HEK293 (cell line): ENCODE results near the gene PDE4B.

Experiments
- CTCF ChIA-PET: fragments of 350-600 bp; formaldehyde crosslinking; extraction: SDS; loops from one replicate; lab custom pipeline; 2021; ENCODE audit warnings: antibody characterized with exemption; lab: Yijun Ruan, JAX
- POLR2A ChIA-PET: fragments of 300-600 bp; formaldehyde crosslinking; extraction: SDS; loops from one replicate; lab custom pipeline; 2020; ENCODE audit warnings: antibody characterized with exemption, inconsistent platforms; lab: Yijun Ruan, JAX
- H3K27ac ChIP-seq: fragments of 200-500 bp; sonication (Bioruptor generic); 2 replicates; pipeline ENCODE4 v1.5.1; 2014; ENCODE audit warnings: low read depth, low read length, control low read depth, inconsistent platforms; ENCODE audit errors: extremely low read depth
- H3K36me3 ChIP-seq, 2 experiments: fragments of 200-500 bp in 1 of 2; sonication (Bioruptor generic) in 1 of 2; 1 replicate in 1 of 2; 2 replicates in 1 of 2; pipeline ENCODE4 v1.5.1; 2014 to 2017; ENCODE audit warnings: inconsistent platforms in 2 of 2, low read length in 2 of 2; ENCODE audit not compliant: control insufficient read depth in 2 of 2, insufficient read depth in 1 of 2
- H3K4me1 ChIP-seq: fragments of 200-500 bp; sonication (Bioruptor generic); 2 replicates; pipeline ENCODE4 v1.5.1; 2014; ENCODE audit warnings: mild to moderate bottlenecking, low read length, inconsistent platforms; ENCODE audit not compliant: control insufficient read depth, insufficient read depth
- H3K4me3 ChIP-seq: 2 replicates; pipeline ENCODE4 v1.5.1; 2011; ENCODE audit warnings: low read depth, mild to moderate bottlenecking, control low read depth, low read length, moderate library complexity
- H3K9me3 ChIP-seq: fragments of 200-500 bp; sonication (Bioruptor generic); 2 replicates; pipeline ENCODE4 v1.5.1; 2014; ENCODE audit warnings: low read depth, low read length, inconsistent platforms; ENCODE audit not compliant: control insufficient read depth, insufficient read depth
- GFI1B ChIP-seq: fragments of 450-650 bp; formaldehyde crosslinking; IDR thresholded peaks from 2 replicates; pipeline ENCODE4 v1.5.1; 2016; ENCODE audit warnings: missing biosample characterization, missing genetic modification characterization
- HOXA7 ChIP-seq: sonication (generic); formaldehyde crosslinking; IDR thresholded peaks from 2 replicates; pipeline ENCODE4 v1.8.1; 2022; ENCODE audit warnings: missing genetic modification reagents, borderline replicate concordance
- HOXC10 ChIP-seq: sonication (generic); formaldehyde crosslinking; IDR thresholded peaks from 2 replicates; pipeline ENCODE4 v1.8.1; 2023; ENCODE audit warnings: mild to moderate bottlenecking, missing genetic modification reagents
- KLF10 ChIP-seq: fragments of 450-650 bp; IDR thresholded peaks from 2 replicates; pipeline ENCODE4 v1.5.1; 2018; ENCODE audit warnings: missing biosample characterization, mild to moderate bottlenecking, missing genetic modification characterization
- ZFP3 ChIP-seq: fragments of 450-650 bp; formaldehyde crosslinking; IDR thresholded peaks from 2 replicates; pipeline ENCODE4 v1.5.1; 2016; ENCODE audit warnings: low read depth, missing biosample characterization, missing genetic modification characterization
- ZNF138 ChIP-seq: fragments of 450-650 bp; formaldehyde crosslinking; IDR thresholded peaks from 2 replicates; pipeline ENCODE4 v1.5.1; 2016; ENCODE audit warnings: missing biosample characterization, missing genetic modification characterization, borderline replicate concordance
- ZNF184 ChIP-seq: fragments of 450-650 bp; IDR thresholded peaks from 2 replicates; pipeline ENCODE4 v1.5.1; 2018; ENCODE audit warnings: missing biosample characterization, mild to moderate bottlenecking, missing genetic modification characterization
- ZNF19 ChIP-seq: fragments of 450-650 bp; formaldehyde crosslinking; IDR thresholded peaks from 2 replicates; pipeline ENCODE4; 2016; ENCODE audit warnings: missing biosample characterization, missing genetic modification characterization, low read depth
- ZNF214 ChIP-seq: fragments of 450-650 bp; formaldehyde crosslinking; IDR thresholded peaks from 2 replicates; pipeline ENCODE4 v1.5.1; 2017; ENCODE audit warnings: missing biosample characterization, mild to moderate bottlenecking, missing genetic modification characterization, borderline replicate concordance
- ZNF423 ChIP-seq: fragments of 450-650 bp; formaldehyde crosslinking; IDR thresholded peaks from 2 replicates; pipeline ENCODE4 v1.5.1; 2016; ENCODE audit warnings: missing biosample characterization, missing genetic modification characterization
- ZNF473 ChIP-seq: fragments of 450-650 bp; formaldehyde crosslinking; IDR thresholded peaks from 2 replicates; pipeline ENCODE4 v1.5.1; 2017; ENCODE audit warnings: missing biosample characterization, missing genetic modification characterization
- ZNF521 ChIP-seq: fragments of 450-650 bp; formaldehyde crosslinking; IDR thresholded peaks from 2 replicates; pipeline ENCODE4 v1.5.1; 2017; ENCODE audit warnings: missing biosample characterization, mild to moderate bottlenecking, missing genetic modification characterization
- ZNF548 ChIP-seq: fragments of 450-650 bp; formaldehyde crosslinking; IDR thresholded peaks from 2 replicates; pipeline ENCODE4 v1.5.1; 2016; ENCODE audit warnings: missing biosample characterization, missing genetic modification characterization
- ZNF610 ChIP-seq: fragments of 450-650 bp; formaldehyde crosslinking; IDR thresholded peaks from 2 replicates; pipeline ENCODE4 v1.5.1; 2016; ENCODE audit warnings: missing biosample characterization, missing genetic modification characterization, borderline replicate concordance
- ZNF626 ChIP-seq: fragments of 450-650 bp; sonication (Bioruptor Pico); formaldehyde crosslinking; IDR thresholded peaks from 2 replicates; pipeline ENCODE4 v1.5.1; 2018; ENCODE audit warnings: missing biosample characterization, missing genetic modification characterization, inconsistent platforms
- ZNF654 ChIP-seq: fragments of 450-650 bp; formaldehyde crosslinking; IDR thresholded peaks from 2 replicates; pipeline ENCODE4 v1.5.1; 2016; ENCODE audit warnings: low read depth, missing biosample characterization, missing genetic modification characterization
- ZNF658 ChIP-seq: fragments of 450-650 bp; formaldehyde crosslinking; IDR thresholded peaks from 2 replicates; pipeline ENCODE4; 2016; ENCODE audit warnings: missing biosample characterization, missing genetic modification characterization
- ZNF670 ChIP-seq: fragments of 450-650 bp; formaldehyde crosslinking; IDR thresholded peaks from 2 replicates; pipeline ENCODE4 v1.5.1; 2016; ENCODE audit warnings: missing biosample characterization, missing genetic modification characterization, low read depth
- ZNF777 ChIP-seq: fragments of 450-650 bp; formaldehyde crosslinking; IDR thresholded peaks from 2 replicates; pipeline ENCODE4 v1.5.1; 2017; ENCODE audit warnings: missing biosample characterization, missing genetic modification characterization, borderline replicate concordance
- ZNF785 ChIP-seq: fragments of 450-650 bp; formaldehyde crosslinking; IDR thresholded peaks from 2 replicates; pipeline ENCODE4 v1.5.1; 2016; ENCODE audit warnings: missing biosample characterization, missing genetic modification characterization
- ZNF791 ChIP-seq: fragments of 450-650 bp; formaldehyde crosslinking; IDR thresholded peaks from 2 replicates; pipeline ENCODE4 v1.5.1; 2016; ENCODE audit warnings: missing biosample characterization, missing genetic modification characterization
- TF ChIP-seq, protein P1 (sequence below): fragments of 450-650 bp; formaldehyde crosslinking; IDR thresholded peaks from 2 replicates; pipeline ENCODE4 v1.5.1; 2017; ENCODE audit warnings: missing biosample characterization, missing genetic modification characterization
- TF ChIP-seq, protein P2 (sequence below): fragments of 450-650 bp; formaldehyde crosslinking; IDR thresholded peaks from 2 replicates; pipeline ENCODE4 v1.5.1; 2016; ENCODE audit warnings: missing biosample characterization, missing genetic modification characterization
- TF ChIP-seq, protein P3 (sequence below): fragments of 450-650 bp; formaldehyde crosslinking; IDR thresholded peaks from 2 replicates; pipeline ENCODE4 v1.5.1; 2016; ENCODE audit warnings: missing biosample characterization, missing genetic modification characterization, borderline replicate concordance

The PDE4B gene

DNA sequence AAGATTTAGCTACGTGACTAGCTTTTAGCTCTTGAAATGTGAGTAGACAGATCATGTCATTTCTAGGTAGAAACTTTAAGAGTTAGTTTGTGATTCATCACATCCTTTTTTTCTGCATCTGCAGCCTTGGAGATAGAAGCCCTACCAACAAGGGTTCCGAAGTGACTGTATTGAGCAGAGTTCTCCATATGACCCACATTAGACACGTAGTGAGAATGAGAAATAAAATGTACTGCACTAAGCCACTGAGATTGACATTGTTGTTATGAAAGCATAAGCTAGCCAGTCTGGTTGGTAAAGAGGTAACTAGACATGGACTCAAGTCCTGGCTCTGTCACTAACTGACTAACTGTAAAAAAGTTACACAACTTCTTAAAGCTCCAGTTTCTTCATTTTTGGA, 296.1 kb downstream of the PDE4B start (continued):
- no peak for TF ChIP-seq ZNF785 (tag by site-specific recombination)
- TF ChIP-seq, all 188 proteins: peak for 0

DNA sequence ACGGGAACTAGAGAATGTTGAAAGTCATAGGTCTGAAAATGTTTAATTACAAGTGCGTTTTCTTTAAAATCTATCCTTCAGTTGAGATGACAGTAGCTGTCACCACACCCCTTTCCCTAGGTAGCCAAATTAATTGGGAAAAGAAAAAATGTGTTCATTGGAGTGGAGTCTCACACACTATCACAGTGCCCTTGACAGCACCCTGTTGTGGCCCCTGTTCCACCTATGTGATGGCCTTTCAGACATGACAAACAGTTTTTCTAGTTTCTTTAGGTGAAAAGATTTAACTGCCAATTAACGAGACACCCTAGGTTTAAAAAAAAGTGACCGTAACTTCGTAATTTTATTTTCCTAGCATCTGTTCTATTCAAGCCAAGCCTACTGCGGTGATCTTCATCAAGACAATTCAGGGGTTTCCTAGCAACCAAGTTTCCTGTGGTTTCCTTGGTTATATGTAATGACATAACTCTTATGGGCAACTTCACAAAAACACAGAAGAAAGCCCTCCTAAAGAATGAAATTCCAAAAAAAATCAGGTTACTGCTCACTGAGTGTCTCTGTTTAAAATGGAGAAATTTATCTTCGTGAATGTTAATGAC, 298.3 kb downstream of the PDE4B start:
- Histone ChIP-seq H3K27ac (no peak overlapping the region), H3K4me1 (no peaks in the 10 kb centered on the region), H3K4me3 (no peak overlapping the region), H3K36me3 (no peaks in the 10 kb centered on the region), H3K9me3 (no peaks in the 10 kb centered on the region)
- ChIA-PET CTCF (interaction anchor here (0.7 kb wide), 1 partner anchor 1927 kb away, joined by 3 read pairs; no protein-coding TSS in a partner anchor), POLR2A (no interaction called here)
- no peak for TF ChIP-seq ZNF473 (tag by site-specific recombination)
- TF ChIP-seq ZNF791 (tag by site-specific recombination) = no peak
- TF ChIP-seq ZNF626 = no peak
- TF ChIP-seq, protein P1, sequence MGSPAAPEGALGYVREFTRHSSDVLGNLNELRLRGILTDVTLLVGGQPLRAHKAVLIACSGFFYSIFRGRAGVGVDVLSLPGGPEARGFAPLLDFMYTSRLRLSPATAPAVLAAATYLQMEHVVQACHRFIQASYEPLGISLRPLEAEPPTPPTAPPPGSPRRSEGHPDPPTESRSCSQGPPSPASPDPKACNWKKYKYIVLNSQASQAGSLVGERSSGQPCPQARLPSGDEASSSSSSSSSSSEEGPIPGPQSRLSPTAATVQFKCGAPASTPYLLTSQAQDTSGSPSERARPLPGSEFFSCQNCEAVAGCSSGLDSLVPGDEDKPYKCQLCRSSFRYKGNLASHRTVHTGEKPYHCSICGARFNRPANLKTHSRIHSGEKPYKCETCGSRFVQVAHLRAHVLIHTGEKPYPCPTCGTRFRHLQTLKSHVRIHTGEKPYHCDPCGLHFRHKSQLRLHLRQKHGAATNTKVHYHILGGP (tag by site-specific recombination) = no peak
- no peak for TF ChIP-seq ZNF214 (tag by site-specific recombination)
- TF ChIP-seq, protein P2, sequence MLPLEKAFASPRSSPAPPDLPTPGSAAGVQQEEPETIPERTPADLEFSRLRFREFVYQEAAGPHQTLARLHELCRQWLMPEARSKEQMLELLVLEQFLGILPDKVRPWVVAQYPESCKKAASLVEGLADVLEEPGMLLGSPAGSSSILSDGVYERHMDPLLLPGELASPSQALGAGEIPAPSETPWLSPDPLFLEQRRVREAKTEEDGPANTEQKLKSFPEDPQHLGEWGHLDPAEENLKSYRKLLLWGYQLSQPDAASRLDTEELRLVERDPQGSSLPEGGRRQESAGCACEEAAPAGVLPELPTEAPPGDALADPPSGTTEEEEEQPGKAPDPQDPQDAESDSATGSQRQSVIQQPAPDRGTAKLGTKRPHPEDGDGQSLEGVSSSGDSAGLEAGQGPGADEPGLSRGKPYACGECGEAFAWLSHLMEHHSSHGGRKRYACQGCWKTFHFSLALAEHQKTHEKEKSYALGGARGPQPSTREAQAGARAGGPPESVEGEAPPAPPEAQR (tag by site-specific recombination) = no peak
- TF ChIP-seq ZNF777 (tag by site-specific recombination) = no peak
- TF ChIP-seq ZNF658 = no peak
- TF ChIP-seq ZNF610 (tag by site-specific recombination) = no peak
- TF ChIP-seq HOXA7 (CRISPR knock-in tag) = no peak
- no peak for TF ChIP-seq GFI1B (tag by site-specific recombination)
- no peak for TF ChIP-seq ZNF423 (tag by site-specific recombination)
- TF ChIP-seq HOXC10 = no peak
- no peak for TF ChIP-seq ZNF19 (tag by site-specific recombination)

DNA sequence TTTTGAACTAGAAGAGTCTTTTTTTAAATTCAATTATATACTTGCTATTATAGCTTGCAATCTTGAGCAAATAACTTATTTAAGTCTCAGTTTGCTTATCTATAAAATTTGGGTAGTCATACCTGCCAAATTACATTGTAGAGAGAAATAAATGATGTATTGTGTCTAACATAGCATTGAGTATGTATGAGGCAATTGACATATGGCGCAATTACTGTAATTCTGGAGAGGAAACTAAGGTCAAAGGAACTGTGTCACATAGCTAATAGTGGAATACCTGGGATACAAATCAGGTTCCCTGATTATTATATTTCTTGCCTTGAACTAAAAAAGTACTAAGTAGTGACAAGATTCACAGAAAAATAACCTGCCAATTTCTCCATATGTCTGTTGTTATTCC, 302.5 kb downstream of the PDE4B start:
- H3K27ac ChIP-seq = no peak overlapping the region
- CTCF ChIA-PET = no interaction called here
- TF ChIP-seq ZNF521 (tag by site-specific recombination) (no peak), ZNF423 (tag by site-specific recombination) (no peak), ZNF184 (no peak), KLF10 (tag by site-specific recombination) (no peak), ZNF626 (no peak), ZNF670 (tag by site-specific recombination) (no peak), ZNF138 (tag by site-specific recombination) (no peak), ZNF654 (tag by site-specific recombination) (no peak), ZFP3 (tag by site-specific recombination) (no peak), ZNF548 (tag by site-specific recombination) (no peak)
- TF ChIP-seq, protein P3, sequence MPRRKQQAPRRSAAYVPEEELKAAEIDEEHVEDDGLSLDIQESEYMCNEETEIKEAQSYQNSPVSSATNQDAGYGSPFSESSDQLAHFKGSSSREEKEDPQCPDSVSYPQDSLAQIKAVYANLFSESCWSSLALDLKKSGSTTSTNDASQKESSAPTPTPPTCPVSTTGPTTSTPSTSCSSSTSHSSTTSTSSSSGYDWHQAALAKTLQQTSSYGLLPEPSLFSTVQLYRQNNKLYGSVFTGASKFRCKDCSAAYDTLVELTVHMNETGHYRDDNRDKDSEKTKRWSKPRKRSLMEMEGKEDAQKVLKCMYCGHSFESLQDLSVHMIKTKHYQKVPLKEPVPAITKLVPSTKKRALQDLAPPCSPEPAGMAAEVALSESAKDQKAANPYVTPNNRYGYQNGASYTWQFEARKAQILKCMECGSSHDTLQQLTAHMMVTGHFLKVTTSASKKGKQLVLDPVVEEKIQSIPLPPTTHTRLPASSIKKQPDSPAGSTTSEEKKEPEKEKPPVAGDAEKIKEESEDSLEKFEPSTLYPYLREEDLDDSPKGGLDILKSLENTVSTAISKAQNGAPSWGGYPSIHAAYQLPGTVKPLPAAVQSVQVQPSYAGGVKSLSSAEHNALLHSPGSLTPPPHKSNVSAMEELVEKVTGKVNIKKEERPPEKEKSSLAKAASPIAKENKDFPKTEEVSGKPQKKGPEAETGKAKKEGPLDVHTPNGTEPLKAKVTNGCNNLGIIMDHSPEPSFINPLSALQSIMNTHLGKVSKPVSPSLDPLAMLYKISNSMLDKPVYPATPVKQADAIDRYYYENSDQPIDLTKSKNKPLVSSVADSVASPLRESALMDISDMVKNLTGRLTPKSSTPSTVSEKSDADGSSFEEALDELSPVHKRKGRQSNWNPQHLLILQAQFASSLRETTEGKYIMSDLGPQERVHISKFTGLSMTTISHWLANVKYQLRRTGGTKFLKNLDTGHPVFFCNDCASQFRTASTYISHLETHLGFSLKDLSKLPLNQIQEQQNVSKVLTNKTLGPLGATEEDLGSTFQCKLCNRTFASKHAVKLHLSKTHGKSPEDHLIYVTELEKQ (tag by site-specific recombination) = no peak
- TF ChIP-seq, all 188 proteins: peak for 0
- H3K4me1 ChIP-seq = no peaks in the 10 kb centered on the region
- H3K36me3 ChIP-seq = no peaks in the 10 kb centered on the region
- H3K4me3 ChIP-seq = no peak overlapping the region
- POLR2A ChIA-PET = no interaction called here
- H3K9me3 ChIP-seq = no peaks in the 10 kb centered on the region
